ENCODE data around the gene CHAF1A. TPM values are rescaled to one million over a fixed set of nuclear protein-coding genes. Genes with fewer than 3 reads are reported as not detected.

The CHAF1A gene
- total RNA-seq, 2 experiments from 2014 or later, result 118 to 126 TPM

DNA sequence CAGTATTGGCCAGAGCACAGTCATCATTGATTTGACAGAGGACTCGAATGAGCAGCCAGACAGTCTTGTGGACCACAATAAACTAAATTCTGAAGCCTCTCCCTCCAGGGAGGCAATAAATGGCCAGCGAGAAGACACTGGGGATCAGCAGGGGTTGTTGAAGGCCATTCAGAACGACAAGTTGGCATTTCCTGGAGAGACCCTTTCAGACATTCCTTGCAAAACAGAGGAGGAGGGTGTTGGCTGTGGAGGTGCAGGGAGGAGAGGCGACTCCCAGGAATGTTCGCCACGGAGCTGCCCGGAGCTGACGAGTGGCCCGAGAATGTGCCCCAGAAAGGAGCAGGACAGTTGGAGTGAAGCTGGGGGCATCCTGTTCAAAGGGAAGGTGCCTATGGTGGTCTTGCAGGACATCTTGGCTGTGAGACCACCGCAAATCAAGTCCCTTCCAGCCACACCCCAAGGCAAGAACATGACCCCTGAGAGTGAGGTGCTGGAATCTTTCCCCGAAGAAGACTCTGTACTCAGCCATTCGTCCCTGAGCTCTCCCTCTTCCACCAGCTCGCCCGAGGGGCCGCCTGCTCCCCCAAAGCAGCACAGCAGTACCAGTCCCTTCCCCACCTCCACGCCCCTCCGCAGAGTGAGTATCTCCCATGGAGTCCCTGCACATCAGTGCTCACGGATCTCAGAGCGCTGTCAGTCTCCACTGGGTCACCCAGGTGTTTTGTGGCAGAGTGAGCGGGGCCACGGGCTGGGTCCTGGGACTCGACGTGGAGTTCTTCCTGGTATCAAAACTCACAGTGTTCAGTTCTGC is 6.9 kb downstream of the CHAF1A start:
- no peaks in the 10 kb centered on the region for H3K27me3 Mint-ChIP-seq
- peaks cover 24% of the 10 kb centered on the region for H3K4me1 Mint-ChIP-seq
- no peaks in the 10 kb centered on the region for H3K9me3 Mint-ChIP-seq (ENCODE audit: low read depth)
- H3K4me3 Mint-ChIP-seq, result no peak overlapping the region
- no peak overlapping the region for H3K27ac Mint-ChIP-seq
- peaks cover 56% of the 10 kb centered on the region for H3K36me3 Mint-ChIP-seq
- DNase-seq (no peak), ATAC-seq (no peak)
- CTCF ChIA-PET, result interaction anchor here (1.4 kb wide), 1 partner anchor 39 kb away, joined by 4 read pairs; no protein-coding TSS in a partner anchor

DNA sequence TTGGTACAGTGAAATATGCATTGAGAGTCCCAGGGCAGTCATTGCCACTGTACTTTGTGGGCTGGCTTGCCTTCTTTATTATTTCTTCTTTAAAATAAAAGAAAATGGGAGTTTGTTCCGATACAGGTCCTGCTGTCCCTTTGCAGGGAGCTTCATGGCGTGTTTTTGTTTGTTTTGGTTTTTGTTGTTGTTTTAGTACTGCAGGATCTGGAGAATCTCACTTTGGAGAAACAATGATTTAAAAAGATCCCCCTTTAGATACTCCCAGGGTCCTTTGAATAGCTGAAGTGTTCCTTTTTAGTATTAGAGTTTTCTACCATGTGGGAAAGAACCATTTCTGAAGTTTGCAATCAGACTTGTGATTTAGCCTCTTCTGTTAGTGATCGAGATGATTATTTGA is 11.1 kb downstream of the CHAF1A start:
- H3K27ac Mint-ChIP-seq, result no peak overlapping the region
- peaks cover 53% of the 10 kb centered on the region for H3K36me3 Mint-ChIP-seq
- ATAC-seq, result no peak

DNA sequence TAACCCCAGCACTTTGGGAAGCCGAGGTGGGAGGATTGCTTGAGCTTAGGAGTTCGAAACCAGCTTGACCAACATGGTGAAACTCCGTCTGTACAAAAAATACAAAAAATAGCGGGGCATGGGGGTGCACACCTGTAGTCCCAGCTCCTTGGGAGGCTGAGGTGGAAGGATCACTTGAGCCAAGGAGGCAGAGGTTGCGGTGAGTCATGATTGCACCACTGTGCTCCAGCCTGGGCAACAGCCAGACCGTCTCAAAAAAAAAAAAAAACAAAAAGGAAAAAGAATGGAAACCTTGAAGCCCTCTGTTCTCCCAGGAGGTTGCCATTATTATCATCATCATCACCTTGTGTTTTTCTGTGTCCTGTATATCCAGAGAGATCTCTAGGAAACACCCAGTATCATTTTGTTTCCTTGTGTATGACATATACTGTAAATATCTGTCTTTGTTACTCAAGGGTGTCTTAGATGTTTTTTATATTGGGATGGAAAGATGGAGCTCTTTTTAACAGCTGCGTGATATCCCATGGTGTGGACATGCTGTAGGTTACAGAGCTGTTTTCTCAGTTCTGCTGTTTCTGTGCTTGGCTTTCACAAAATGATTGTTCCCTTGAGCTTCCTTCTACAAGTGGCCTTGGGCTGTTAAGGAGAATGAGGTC is 11.8 kb downstream of the CHAF1A start:
- Mint-ChIP-seq H3K27ac (peak overlapping the region; percentile 7), H3K4me3 (no peak overlapping the region), H3K4me1 (peaks cover 6% of the 10 kb centered on the region), H3K27me3 (no peaks in the 10 kb centered on the region), H3K9me3 (ENCODE audit: low read depth) (no peaks in the 10 kb centered on the region), H3K36me3 (peaks cover 48% of the 10 kb centered on the region)
- ATAC-seq (no peak), DNase-seq (no peak)
- CTCF ChIA-PET, result interaction anchor here (0.8 kb wide), 1 partner anchor 111 kb away, joined by 4 read pairs; no protein-coding TSS in a partner anchor

More for the DNA sequence above, 11.1 kb downstream of the CHAF1A start:
- DNase-seq, result no peak
- Mint-ChIP-seq H3K9me3 (ENCODE audit: low read depth) (no peaks in the 10 kb centered on the region), H3K27me3 (no peaks in the 10 kb centered on the region), H3K4me1 (peaks cover 6% of the 10 kb centered on the region), H3K4me3 (no peak overlapping the region)
- CTCF ChIA-PET, result no interaction called here

DNA sequence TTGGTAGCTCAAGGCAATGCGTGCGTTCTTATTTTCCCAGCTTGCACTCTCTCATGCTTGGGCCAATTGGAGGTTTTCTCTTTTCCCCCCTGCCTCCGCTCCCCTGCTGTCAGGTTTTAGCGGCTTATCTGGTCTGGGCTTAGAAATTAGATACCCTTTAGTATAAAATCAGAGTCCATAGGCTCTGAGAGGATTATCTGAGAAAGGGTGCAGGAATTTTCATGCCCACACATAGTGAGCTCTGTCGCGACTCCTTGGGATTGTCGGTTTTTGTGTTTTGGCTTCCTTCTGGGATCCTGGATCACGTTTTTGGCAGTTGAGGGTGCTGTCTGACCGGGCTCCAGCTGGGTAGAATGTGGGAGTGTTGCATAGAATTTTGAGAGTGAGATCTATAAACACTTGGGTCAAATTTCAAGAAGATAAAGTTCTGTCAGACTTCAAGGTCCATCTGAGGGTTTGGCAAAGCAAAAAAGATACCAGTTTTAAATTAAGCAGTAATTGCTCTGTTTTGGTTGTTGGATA is 12.4 kb downstream of the CHAF1A start:
- CTCF ChIA-PET, result interaction anchor here (0.8 kb wide), 1 partner anchor 110 kb away, joined by 4 read pairs; no protein-coding TSS in a partner anchor
- no peaks in the 10 kb centered on the region for H3K9me3 Mint-ChIP-seq (ENCODE audit: low read depth)
- H3K27ac Mint-ChIP-seq, result no peak overlapping the region
- H3K4me3 Mint-ChIP-seq, result no peak overlapping the region
- H3K27me3 Mint-ChIP-seq, result no peaks in the 10 kb centered on the region
- DNase-seq (no peak), ATAC-seq (no peak)
- peaks cover 6% of the 10 kb centered on the region for H3K4me1 Mint-ChIP-seq
- H3K36me3 Mint-ChIP-seq, result peaks cover 44% of the 10 kb centered on the region

DNA sequence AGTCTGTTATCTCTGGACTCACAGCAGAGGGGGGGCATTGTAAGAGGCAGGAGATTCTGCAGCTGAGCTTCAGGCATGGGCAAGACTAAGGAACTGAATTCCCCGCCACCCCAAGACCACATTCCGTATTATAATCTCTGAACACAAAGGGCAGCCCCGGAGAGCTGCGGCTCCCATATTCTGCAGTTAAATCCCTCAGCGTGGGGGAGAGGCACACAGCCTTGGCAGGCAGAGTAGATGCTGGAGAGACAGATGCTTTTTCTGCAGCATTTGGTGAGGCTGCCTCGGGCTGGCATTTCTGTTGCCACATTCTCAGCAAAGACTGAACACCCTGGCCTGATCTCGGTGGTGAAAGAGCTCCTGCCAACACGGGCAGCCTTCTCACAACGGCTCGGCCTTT is 12.9 kb downstream of the CHAF1A start:
- ATAC-seq, result no peak
- Mint-ChIP-seq H3K4me1 (peaks cover 6% of the 10 kb centered on the region), H3K4me3 (no peak overlapping the region), H3K27ac (no peak overlapping the region), H3K36me3 (peaks cover 43% of the 10 kb centered on the region), H3K9me3 (ENCODE audit: low read depth) (no peaks in the 10 kb centered on the region), H3K27me3 (no peaks in the 10 kb centered on the region)
- no peak for DNase-seq
- CTCF ChIA-PET, result interaction anchor here (0.9 to 1.4 kb wide), 2 partner anchors 15 to 148 kb away, joined by 3 read pairs; partner anchors contain the start of gene SH3GL1

DNA sequence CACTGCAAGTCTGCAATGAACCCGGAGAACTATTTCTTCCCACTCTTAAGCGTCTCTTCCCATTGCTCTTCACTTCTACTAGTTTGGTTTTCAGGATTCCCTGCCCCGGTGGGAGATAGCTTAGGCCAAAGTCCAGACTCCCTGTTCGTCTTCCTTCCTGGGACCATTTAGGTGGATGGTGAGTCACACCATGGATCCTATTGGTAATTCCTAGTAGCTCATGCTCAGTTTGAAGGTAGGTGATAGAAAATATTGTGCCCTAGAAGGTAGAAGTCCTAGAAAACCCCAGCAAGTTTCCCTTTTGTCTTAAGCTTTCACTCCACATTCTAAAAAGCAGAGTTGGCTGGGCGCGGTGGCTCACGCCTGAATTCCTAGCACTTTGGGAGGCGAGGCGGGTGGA is 13.8 kb downstream of the CHAF1A start:
- DNase-seq, result no peak
- no peak for ATAC-seq
- H3K4me3 Mint-ChIP-seq, result no peak overlapping the region
- no peaks in the 10 kb centered on the region for H3K27me3 Mint-ChIP-seq
- H3K4me1 Mint-ChIP-seq, result peaks cover 6% of the 10 kb centered on the region
- H3K36me3 Mint-ChIP-seq, result peaks cover 43% of the 10 kb centered on the region
- no peaks in the 10 kb centered on the region for H3K9me3 Mint-ChIP-seq (ENCODE audit: low read depth)
- CTCF ChIA-PET, result interaction anchor here (0.9 to 1.4 kb wide), 2 partner anchors 16 to 149 kb away, joined by 3 read pairs; partner anchors contain the start of gene SH3GL1
- no peak overlapping the region for H3K27ac Mint-ChIP-seq

DNA sequence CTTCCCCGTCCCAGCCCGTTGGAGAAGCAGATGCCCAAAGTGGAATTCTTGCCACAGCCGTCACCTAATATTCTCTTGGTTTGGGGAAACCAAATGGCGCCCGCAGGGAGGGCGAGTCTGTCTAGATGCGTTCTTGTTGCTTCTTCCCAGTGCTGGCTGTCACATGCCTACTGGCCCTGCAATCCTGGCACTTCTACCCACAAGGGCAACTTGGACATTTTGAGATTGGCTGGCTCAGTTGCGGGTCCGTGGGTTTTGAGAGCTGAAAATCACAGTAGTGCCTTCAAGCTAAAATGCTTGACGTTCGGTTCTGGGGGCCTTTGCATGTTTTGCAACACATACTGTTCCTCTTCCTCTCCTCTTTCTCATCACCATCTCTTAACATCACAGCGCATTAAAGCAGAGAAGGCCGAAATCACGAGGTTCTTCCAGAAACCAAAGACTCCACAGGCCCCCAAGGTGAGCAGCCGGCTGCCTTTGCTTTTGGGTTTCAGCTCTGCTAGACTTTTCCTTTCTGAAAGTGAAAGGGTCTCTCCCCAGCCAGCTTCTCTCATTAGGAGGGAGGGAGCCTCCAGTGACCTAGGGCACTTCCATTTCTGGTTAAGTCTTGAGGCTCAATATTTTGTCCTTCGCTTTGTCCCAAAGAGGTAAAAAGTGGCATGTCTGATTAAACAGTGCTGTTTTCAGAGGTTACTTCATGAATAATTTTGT is 21.1 kb downstream of the CHAF1A start:
- Mint-ChIP-seq H3K27ac (no peak overlapping the region), H3K27me3 (no peaks in the 10 kb centered on the region), H3K36me3 (peaks cover 35% of the 10 kb centered on the region), H3K4me3 (no peak overlapping the region), H3K9me3 (ENCODE audit: low read depth) (no peaks in the 10 kb centered on the region), H3K4me1 (peaks cover 11% of the 10 kb centered on the region)
- ATAC-seq (no peak), DNase-seq (no peak)
- CTCF ChIA-PET, result interaction anchor here (0.6 kb wide), 1 partner anchor 138 kb away, joined by 4 read pairs; no protein-coding TSS in a partner anchor

DNA sequence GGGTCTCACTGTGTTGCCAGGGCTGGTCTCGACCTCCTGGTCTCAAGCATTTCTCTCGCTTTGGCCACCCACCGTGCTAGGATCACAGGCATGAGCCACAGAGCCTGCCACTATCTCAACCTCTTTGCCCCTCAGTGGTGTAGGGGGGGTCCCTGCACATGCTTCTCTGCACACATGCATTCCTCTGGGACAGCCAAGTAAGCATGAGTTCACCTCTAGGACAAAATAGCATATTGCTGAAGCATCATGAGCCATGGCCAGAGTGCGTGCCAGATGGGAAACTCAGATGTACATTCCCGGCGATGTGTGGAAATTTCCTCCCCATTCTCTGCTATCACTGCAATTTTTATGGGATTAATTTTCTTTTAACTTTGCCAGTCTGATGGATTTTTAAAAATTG is 23.1 kb downstream of the CHAF1A start:
- ATAC-seq (no peak), DNase-seq (no peak)
- Mint-ChIP-seq H3K4me1 (peaks cover 11% of the 10 kb centered on the region), H3K4me3 (no peak overlapping the region), H3K27me3 (no peaks in the 10 kb centered on the region), H3K27ac (no peak overlapping the region), H3K36me3 (peaks cover 46% of the 10 kb centered on the region), H3K9me3 (ENCODE audit: low read depth) (no peaks in the 10 kb centered on the region)
- CTCF ChIA-PET, result no interaction called here

DNA sequence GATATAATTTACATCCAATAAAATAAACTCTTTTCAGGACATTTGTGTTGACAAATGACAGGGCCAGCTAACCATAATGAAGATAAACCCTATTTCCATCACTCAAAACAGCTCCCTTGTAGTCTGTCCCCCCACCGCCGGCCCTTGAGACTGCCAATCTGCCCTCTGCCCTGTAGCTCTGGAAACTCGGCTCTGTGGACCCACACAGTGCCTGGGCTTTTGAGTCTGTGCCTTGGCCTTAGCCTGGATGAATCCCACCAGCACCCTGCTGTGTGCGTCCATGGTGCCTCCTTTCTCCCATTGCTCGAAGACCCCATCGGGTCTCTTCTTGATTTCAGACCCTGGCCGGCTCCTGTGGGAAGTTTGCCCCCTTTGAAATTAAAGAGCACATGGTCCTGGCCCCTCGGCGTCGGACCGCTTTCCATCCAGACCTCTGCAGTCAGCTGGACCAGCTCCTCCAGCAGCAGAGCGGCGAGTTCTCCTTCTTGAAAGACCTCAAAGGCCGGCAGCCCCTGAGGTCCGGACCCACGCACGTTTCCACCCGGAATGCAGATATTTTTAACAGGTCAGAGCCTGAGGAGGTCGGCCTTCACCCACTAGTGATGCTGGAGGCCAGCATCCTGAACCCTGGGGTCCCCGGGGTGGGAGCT is 26.0 kb downstream of the CHAF1A start:
- Mint-ChIP-seq H3K27me3 (no peaks in the 10 kb centered on the region), H3K4me1 (peaks cover 5% of the 10 kb centered on the region), H3K9me3 (ENCODE audit: low read depth) (no peaks in the 10 kb centered on the region), H3K4me3 (no peak overlapping the region), H3K36me3 (peaks cover 58% of the 10 kb centered on the region), H3K27ac (no peak overlapping the region)
- CTCF ChIA-PET, result no interaction called here
- DNase-seq (no peak), ATAC-seq (no peak)

DNA sequence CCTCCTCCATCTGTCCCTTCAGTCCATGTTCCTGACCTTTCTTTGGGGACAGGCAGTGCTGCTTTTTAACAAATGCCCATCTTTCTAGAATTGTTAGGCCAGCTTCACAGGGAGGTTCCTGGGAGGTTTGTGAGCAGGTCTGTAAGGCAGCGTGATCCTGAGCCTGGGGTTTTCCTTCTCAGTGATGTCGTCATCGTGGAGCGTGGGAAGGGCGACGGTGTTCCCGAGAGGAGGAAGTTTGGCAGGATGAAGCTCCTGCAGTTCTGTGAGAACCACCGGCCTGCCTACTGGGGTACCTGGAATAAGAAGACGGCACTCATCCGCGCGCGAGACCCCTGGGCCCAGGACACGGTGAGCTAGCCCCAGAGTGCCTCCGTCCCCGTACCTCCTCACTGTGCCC is 26.8 kb downstream of the CHAF1A start:
- H3K27ac Mint-ChIP-seq, result no peak overlapping the region
- DNase-seq, result no peak
- H3K36me3 Mint-ChIP-seq, result peaks cover 54% of the 10 kb centered on the region
- CTCF ChIA-PET, result no interaction called here
- no peaks in the 10 kb centered on the region for H3K4me1 Mint-ChIP-seq
- H3K9me3 Mint-ChIP-seq (ENCODE audit: low read depth), result no peaks in the 10 kb centered on the region
- ATAC-seq, result no peak
- no peaks in the 10 kb centered on the region for H3K27me3 Mint-ChIP-seq
- H3K4me3 Mint-ChIP-seq, result no peak overlapping the region

DNA sequence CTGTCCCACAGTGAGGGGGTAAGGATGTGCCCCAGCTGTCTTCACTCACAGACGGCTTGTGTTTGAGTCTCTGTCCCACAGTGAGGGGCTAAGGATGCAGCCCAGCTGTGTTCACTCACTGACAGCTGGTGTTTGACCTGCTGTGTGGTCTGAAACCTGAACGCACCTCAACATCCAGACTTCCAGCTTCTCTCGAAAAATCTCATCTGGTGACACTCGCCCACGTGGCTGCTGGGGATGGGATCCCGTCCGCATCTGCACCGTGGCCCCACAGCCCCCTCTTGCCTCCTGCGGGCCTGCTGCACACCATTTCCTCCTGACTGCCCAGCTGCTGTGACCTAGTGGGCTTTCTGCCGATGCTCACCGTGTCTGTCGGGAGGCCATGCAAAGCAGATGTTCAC is 27.3 kb downstream of the CHAF1A start:
- H3K36me3 Mint-ChIP-seq, result peaks cover 58% of the 10 kb centered on the region
- H3K27ac Mint-ChIP-seq, result no peak overlapping the region
- H3K4me3 Mint-ChIP-seq, result no peak overlapping the region
- H3K9me3 Mint-ChIP-seq (ENCODE audit: low read depth), result no peaks in the 10 kb centered on the region
- CTCF ChIA-PET, result no interaction called here
- ATAC-seq (no peak), DNase-seq (no peak)
- no peaks in the 10 kb centered on the region for H3K4me1 Mint-ChIP-seq
- no peaks in the 10 kb centered on the region for H3K27me3 Mint-ChIP-seq

DNA sequence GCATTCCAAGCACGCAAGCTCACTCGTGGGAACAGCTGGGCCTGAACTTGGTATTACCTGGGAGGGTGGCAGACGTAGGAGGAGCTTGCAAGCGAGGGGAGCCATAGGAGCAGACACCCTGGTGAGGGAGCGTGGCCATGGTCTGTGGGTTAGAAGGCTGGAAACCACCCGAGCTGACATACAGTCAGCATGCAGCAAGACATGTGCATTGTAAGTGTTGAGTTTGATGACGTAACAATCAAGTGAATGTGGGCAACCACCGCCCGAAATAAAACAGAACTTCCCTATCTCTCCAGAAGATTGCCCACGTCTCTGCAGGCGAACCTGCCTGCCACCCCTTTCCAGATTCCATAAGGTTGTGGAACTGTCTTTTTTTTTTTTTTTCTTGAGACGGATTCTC is 28.3 kb downstream of the CHAF1A start:
- DNase-seq, result no peak
- H3K27ac Mint-ChIP-seq, result no peak overlapping the region
- H3K9me3 Mint-ChIP-seq (ENCODE audit: low read depth), result no peaks in the 10 kb centered on the region
- H3K4me3 Mint-ChIP-seq, result no peak overlapping the region
- no peak for ATAC-seq
- H3K4me1 Mint-ChIP-seq, result no peaks in the 10 kb centered on the region
- no peaks in the 10 kb centered on the region for H3K27me3 Mint-ChIP-seq
- H3K36me3 Mint-ChIP-seq, result peaks cover 57% of the 10 kb centered on the region
- CTCF ChIA-PET, result no interaction called here

DNA sequence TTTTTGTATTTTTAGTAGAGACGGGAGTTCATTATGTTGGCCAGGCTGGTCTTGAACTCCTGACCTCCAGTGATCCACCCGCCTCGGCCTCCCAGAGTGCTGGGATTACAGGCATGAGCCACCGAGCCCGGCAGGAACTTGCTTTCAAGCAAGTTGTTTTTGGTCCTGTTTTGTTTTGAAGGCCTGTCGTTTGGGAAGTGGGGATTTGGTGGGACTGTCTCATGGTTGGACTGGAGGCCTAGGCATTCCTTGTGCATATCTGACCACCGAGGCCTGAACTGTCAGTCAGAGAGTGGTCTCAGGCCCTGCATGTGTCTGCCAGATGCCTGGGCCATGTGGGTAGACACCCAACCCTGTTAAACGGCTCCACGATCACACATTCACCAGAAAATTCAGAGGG is 28.9 kb downstream of the CHAF1A start:
- Mint-ChIP-seq H3K9me3 (ENCODE audit: low read depth) (no peaks in the 10 kb centered on the region), H3K4me1 (no peaks in the 10 kb centered on the region), H3K27ac (no peak overlapping the region), H3K27me3 (no peaks in the 10 kb centered on the region), H3K4me3 (no peak overlapping the region), H3K36me3 (peaks cover 54% of the 10 kb centered on the region)
- DNase-seq, result no peak
- no peak for ATAC-seq
- CTCF ChIA-PET, result no interaction called here

Measured in activated CD8-positive, alpha-beta memory T cell treated with anti-CD3 and anti-CD28 coated beads, Interleukin-2, amount 10 ng/mL, durations not matched to agents 7 days and 5 days (primary cell).